Measurements from ENCODE around the gene TGM4. TPM values are rescaled to one million over a fixed set of nuclear protein-coding genes. Genes with fewer than 3 reads are reported as not detected.

TGM4 gene
- total and polyA plus RNA-seq, 10 of the 15 experiments (the other 5 are each of a cell fraction or from before 2014, with no cell fraction given) = not detected

GRCh38 chr3:44906997-44907396 is 32.6 kb downstream of the TGM4 start:
- no peaks in the 10 kb centered on the region for H4K20me1 ChIP-seq (ENCODE audit: control insufficient read depth, insufficient read depth)
- RAD21 ChIA-PET (ENCODE audit: unreplicated experiment) = no interaction called here
- no peaks in the 10 kb centered on the region; a peak in 1 of 4 replicates for H3K27me3 ChIP-seq (replicated peaks in 1 of 2; ENCODE audit: control insufficient read depth in 2 of 2, insufficient read depth in 2 of 2, low read length in 1 of 2)
- DNase-seq (ENCODE audit: low read depth, low spot score) = no peak
- no peak overlapping the region for H3K4me3 ChIP-seq
- intact Hi-C loops (cut with micrococcal nuclease; ENCODE audit: unreplicated experiment) = no loop called here
- CTCF ChIA-PET = interaction anchor here (0.6 to 1.5 kb wide), 3 partner anchors 10 to 554 kb away, joined by 3 to 7 read pairs (median 4); no protein-coding TSS in a partner anchor
- no peaks in the 10 kb centered on the region for H3K79me2 ChIP-seq (ENCODE audit: control insufficient read depth, insufficient read depth, low read length)
- no peaks in the 10 kb centered on the region for H3K36me3 ChIP-seq (ENCODE audit: control insufficient read depth in 2 of 2, insufficient read depth in 2 of 2, low read length in 1 of 2)
- POLR2A ChIA-PET = no interaction called here
- no peak overlapping the region for H3K4me2 ChIP-seq (ENCODE audit: control insufficient read depth, insufficient read depth)
- in situ Hi-C loops (cut with MboI) = no loop called here
- ATAC-seq = no peak
- H3K27ac ChIP-seq (ENCODE audit: control insufficient read depth, insufficient read depth) = no peak overlapping the region
- no TSS peak for BruUV-seq (replicated peaks)
- SMC1A ChIA-PET (ENCODE audit: uncharacterized antibody, unreplicated experiment) = interaction anchor here (0.6 to 1.7 kb wide), 3 partner anchors 18 to 379 kb away, joined by 3 to 4 read pairs (median 3); no protein-coding TSS in a partner anchor
- no peak overlapping the region for H2AFZ ChIP-seq (ENCODE audit: control insufficient read depth, low read depth, low read length)
- WGBS (ENCODE audit: insufficient coverage, insufficient replicate concordance, low lambda C conversion rate, missing lambda C conversion rate) = 8% methylated on average over 4 of the region's 4 CpGs
- no peak overlapping the region for H3K9ac ChIP-seq (ENCODE audit: control insufficient read depth, insufficient read depth, low read length)
- no peak for FAIRE-seq
- H3K4me1 ChIP-seq (ENCODE audit: control insufficient read depth, insufficient read depth, low read length) = no peaks in the 10 kb centered on the region
- H3K9me3 ChIP-seq (replicated peaks; ENCODE audit: control insufficient read depth, insufficient read depth, low read length) = no peaks in the 10 kb centered on the region; the same call in 2 of the 3 replicates
- TF ChIP-seq PRDM15 (CRISPR knock-in tag; IDR thresholded peaks at IDR 0.05) (no peak), SREBF2 (IDR thresholded peaks at IDR 0.05; ENCODE audit: low read length) (no peak), CBFB (IDR thresholded peaks at IDR 0.05; ENCODE audit: low read depth) (no peak), MTA3 (IDR thresholded peaks at IDR 0.05; ENCODE audit: borderline replicate concordance, low read length) (no peak), SRF (IDR thresholded peaks at IDR 0.05; ENCODE audit: low read depth in 2 of 2, low read length in 2 of 2) (no peak), ZBTB33 (IDR thresholded peaks at IDR 0.05) (no peak), RELB (IDR thresholded peaks at IDR 0.05; ENCODE audit: low read depth) (no peak), GATAD2B (conservative IDR thresholded peaks at IDR 0.05; ENCODE audit: low read depth) (no peak), CBX3 (IDR thresholded peaks at IDR 0.05; ENCODE audit: borderline replicate concordance, low read depth) (no peak), BCL11A (IDR thresholded peaks at IDR 0.05; ENCODE audit: low read depth, low read length) (no peak), IRF5 (IDR thresholded peaks at IDR 0.05; ENCODE audit: borderline replicate concordance) (no peak), ZBTB11 (CRISPR knock-in tag; IDR thresholded peaks at IDR 0.05) (no peak), STAT3 (IDR thresholded peaks at IDR 0.05; ENCODE audit: low read depth, low read length) (no peak)

Data from GM12878 (cell line).